NT2/D1 (cell line): ENCODE measurements around the gene BICRAL.
"Not testable (repeated sequence)": the region's sequence is repeated elsewhere in the genome, so short reads cannot be mapped to it uniquely, and the experiment has no call there.

Experiments used
- DNase-seq: peaks from one replicate; pipeline ENCODE4 v3.0.0-alpha.2; 2011; ENCODE audit warnings: low read depth, low spot score
- H3K27me3 ChIP-seq: 2 replicates; pipeline ENCODE4 v1.6.0; 2011; ENCODE audit warnings: mild to moderate bottlenecking; ENCODE audit not compliant: insufficient read length, insufficient read depth
- H3K36me3 ChIP-seq: 2 replicates; pipeline ENCODE4 v1.6.1; 2011; ENCODE audit warnings: mild to moderate bottlenecking, low read length, mixed read lengths; ENCODE audit not compliant: insufficient read depth, insufficient read length
- H3K4me1 ChIP-seq: 2 replicates; pipeline ENCODE4 v1.5.1; 2011; ENCODE audit not compliant: insufficient read depth, insufficient read length
- H3K4me3 ChIP-seq: 2 replicates; pipeline ENCODE4 v1.5.1; 2011; ENCODE audit warnings: low read depth; ENCODE audit not compliant: insufficient read length
- H3K9ac ChIP-seq: 2 replicates; pipeline ENCODE4 v1.6.0; 2011; ENCODE audit warnings: low read depth; ENCODE audit not compliant: insufficient read length
- H3K9me3 ChIP-seq: 2 replicates; pipeline ENCODE4 v1.5.1; 2011; ENCODE audit warnings: mild to moderate bottlenecking, low read length; ENCODE audit not compliant: insufficient read depth
- SUZ12 ChIP-seq: IDR thresholded peaks from 2 replicates; pipeline ENCODE4 v1.6.1; 2011; ENCODE audit not compliant: insufficient read length, insufficient read depth; ENCODE audit errors: extremely low read depth
- YY1 ChIP-seq: IDR thresholded peaks from 2 replicates; pipeline ENCODE4 v1.6.1; 2011; ENCODE audit not compliant: insufficient read length, insufficient read depth
- ZNF274 ChIP-seq: IDR thresholded peaks from 2 replicates; pipeline ENCODE4 v1.6.1; 2011; ENCODE audit warnings: mild to moderate bottlenecking, low read depth, low read length

BICRAL gene

GRCh38 chr6:42781796-42782688 lies at the start of gene BICRAL:
BICRAL (plus strand) TSS chr6:42782052; CDS start chr6:42822023, 39,971 bp downstream.
- Histone ChIP-seq H3K27me3 (no peaks in the 10 kb centered on the region), H3K36me3 (peaks cover 2% of the 10 kb centered on the region), H3K9me3 (no peaks in the 10 kb centered on the region), H3K4me3 (peak within 1 kb of the TSS; percentile 75), H3K4me1 (no peaks in the 10 kb centered on the region), H3K9ac (peak within 1 kb of the TSS; percentile 95)
- TF ChIP-seq SUZ12 = no peak
- no peak for TF ChIP-seq YY1
- TF ChIP-seq ZNF274 = no peak
- no peak for DNase-seq

- not testable (repeated sequence) for H3K4me3 ChIP-seq, H3K9ac ChIP-seq, DNase-seq, H3K4me1 ChIP-seq, H3K36me3 ChIP-seq, H3K27me3 ChIP-seq, H3K9me3 ChIP-seq
Measured at GRCh38 chr6:42733867-42734481, 47.9 kb upstream of the BICRAL start.

- H3K9me3 ChIP-seq = no peaks in the 10 kb centered on the region
- no peaks in the 10 kb centered on the region for H3K27me3 ChIP-seq
- no peak overlapping the region for H3K9ac ChIP-seq
- H3K4me1 ChIP-seq = no peaks in the 10 kb centered on the region
- DNase-seq = no peak
- no peaks in the 10 kb centered on the region for H3K36me3 ChIP-seq
- H3K4me3 ChIP-seq = no peak overlapping the region
- TF ChIP-seq YY1 (no peak), ZNF274 (no peak), SUZ12 (no peak)
Measured at GRCh38 chr6:42735976-42736375, 45.9 kb upstream of the BICRAL start.

GRCh38 chr6:42740725-42741124 lies 41.1 kb upstream of the BICRAL start:
- Histone ChIP-seq H3K9me3 (no peaks in the 10 kb centered on the region), H3K4me1 (no peaks in the 10 kb centered on the region), H3K36me3 (no peaks in the 10 kb centered on the region), H3K4me3 (no peak overlapping the region), H3K27me3 (no peaks in the 10 kb centered on the region), H3K9ac (no peak overlapping the region)
- no peak for TF ChIP-seq SUZ12
- TF ChIP-seq YY1 = no peak
- TF ChIP-seq ZNF274 = no peak
- DNase-seq = no peak

- no peak for DNase-seq
- no peak overlapping the region for H3K9ac ChIP-seq
- H3K36me3 ChIP-seq = no peaks in the 10 kb centered on the region
- H3K9me3 ChIP-seq = no peaks in the 10 kb centered on the region
- no peaks in the 10 kb centered on the region for H3K4me1 ChIP-seq
- no peaks in the 10 kb centered on the region for H3K27me3 ChIP-seq
- TF ChIP-seq YY1 (no peak), SUZ12 (no peak), ZNF274 (no peak)
- no peak overlapping the region for H3K4me3 ChIP-seq
Measured at GRCh38 chr6:42742116-42742894, 39.5 kb upstream of the BICRAL start.

GRCh38 chr6:42744351-42744893 lies 37.4 kb upstream of the BICRAL start:
- Histone ChIP-seq H3K4me3 (peak overlapping the region; percentile 85), H3K27me3 (no peaks in the 10 kb centered on the region), H3K4me1 (peaks cover 5% of the 10 kb centered on the region), H3K9ac (peak overlapping the region; percentile 96), H3K9me3 (no peaks in the 10 kb centered on the region), H3K36me3 (no peaks in the 10 kb centered on the region)
- no peak for DNase-seq
- TF ChIP-seq SUZ12 (no peak), YY1 (no peak), ZNF274 (no peak)
